Stimulated activated CD4-positive, alpha-beta T cell treated with anti-CD3 and anti-CD28 coated beads, TNF-alpha, amount 100 ng/mL, for 1 hour (primary cell): ENCODE measurements around the gene CDC42EP2.
A peak's percentile ranks its signal among the peaks of the same experiment; 100 is the strongest.

Experiments used
- DNase-seq, 3 donors: peaks; one replicate each; pipeline ENCODE4 v3.0.0-alpha.2; 2020; ENCODE audit warnings: low read depth in 3 of 3, low spot score in 1 of 3

Gene CDC42EP2

GRCh38 chr11:65355013-65355775 is 40.5 kb downstream of the CDC42EP2 start:
- peak in 2 of 3 donors; percentile 23 to 35 for DNase-seq

- no peak for DNase-seq
Measured at GRCh38 chr11:65355776-65356393, 41.2 kb downstream of the CDC42EP2 start.

GRCh38 chr11:65356394-65356972 is 41.8 kb downstream of the CDC42EP2 start:
- DNase-seq, result no peak

GRCh38 chr11:65357856-65358356 is 43.2 kb downstream of the CDC42EP2 start:
- DNase-seq, result no peak

GRCh38 chr11:65362320-65362931 is 47.8 kb downstream of the CDC42EP2 start:
- DNase-seq, result no peak

GRCh38 chr11:65362966-65363365 is 48.3 kb downstream of the CDC42EP2 start:
- no peak for DNase-seq

- no peak for DNase-seq
Measured at GRCh38 chr11:65363770-65364169, 49.1 kb downstream of the CDC42EP2 start.

GRCh38 chr11:65366340-65366773 is 51.7 kb downstream of the CDC42EP2 start:
- no peak for DNase-seq

GRCh38 chr11:65370659-65371049 is 56.0 kb downstream of the CDC42EP2 start:
- no peak for DNase-seq
